GM19463 (cell line): ENCODE measurements around the gene DGKB.

Experiments used
- ATAC-seq: cut with Tn5 transposase; IDR thresholded peaks from one replicate; pipeline ENCODE4 v1.9.1; 2021; ENCODE audit warnings: mild to moderate bottlenecking, moderate library complexity; ENCODE audit not compliant: unreplicated experiment

The DGKB gene

GRCh38 chr7:14407246-14408015, 495.1 kb downstream of the DGKB start:
- ATAC-seq, result no peak

GRCh38 chr7:14403587-14403986, 499.0 kb downstream of the DGKB start:
- ATAC-seq, result no peak

- ATAC-seq, result no peak
These were observed 502.3 kb downstream of the DGKB start for GRCh38 chr7:14400271-14400670.

GRCh38 chr7:14398526-14398925, 504.0 kb downstream of the DGKB start:
- no peak for ATAC-seq

- no peak for ATAC-seq
These were observed 506.7 kb downstream of the DGKB start for GRCh38 chr7:14395860-14396259.

GRCh38 chr7:14394786-14395185, 507.8 kb downstream of the DGKB start:
- no peak for ATAC-seq

GRCh38 chr7:14389595-14389994, 513.0 kb downstream of the DGKB start:
- ATAC-seq, result no peak

- ATAC-seq, result no peak
These were observed 513.4 kb downstream of the DGKB start for GRCh38 chr7:14389181-14389591.

- no peak for ATAC-seq
These were observed 517.5 kb downstream of the DGKB start for GRCh38 chr7:14385074-14385473.

- ATAC-seq, result no peak
These were observed 520.6 kb downstream of the DGKB start for GRCh38 chr7:14381936-14382335.

- no peak for ATAC-seq
These were observed 521.2 kb downstream of the DGKB start for GRCh38 chr7:14381306-14381705.

- no peak for ATAC-seq
These were observed 521.7 kb downstream of the DGKB start for GRCh38 chr7:14380881-14381280.

- no peak for ATAC-seq
These were observed 524.8 kb downstream of the DGKB start for GRCh38 chr7:14377646-14378266.

GRCh38 chr7:14376711-14377110, 525.8 kb downstream of the DGKB start:
- no peak for ATAC-seq

- no peak for ATAC-seq
These were observed 526.6 kb downstream of the DGKB start for GRCh38 chr7:14375998-14376397.

GRCh38 chr7:14374336-14374735, 528.2 kb downstream of the DGKB start:
- no peak for ATAC-seq

- no peak for ATAC-seq
These were observed 534.3 kb downstream of the DGKB start for GRCh38 chr7:14368285-14368684.

- ATAC-seq, result no peak
These were observed 551.4 kb downstream of the DGKB start for GRCh38 chr7:14351167-14351566.

GRCh38 chr7:14341200-14341775, 561.3 kb downstream of the DGKB start:
- ATAC-seq, result no peak

GRCh38 chr7:14340393-14341074, 562.0 kb downstream of the DGKB start:
- ATAC-seq, result no peak

- no peak for ATAC-seq
These were observed 562.7 kb downstream of the DGKB start for GRCh38 chr7:14339861-14340260.

GRCh38 chr7:14336256-14336655, 566.3 kb downstream of the DGKB start:
- ATAC-seq, result no peak
